A673 (cell line): ENCODE results near the gene PIK3R6.
"Not testable (repeated sequence)": the region's sequence is repeated elsewhere in the genome, so short reads cannot be mapped to it uniquely, and the experiment has no call there.

Source experiments
- CTCF ChIP-seq: fragments of 300-800, 200-600 bp; sonication (generic); conservative IDR thresholded peaks from 2 replicates; pipeline ENCODE4 v1.5.1; 2017; ENCODE audit warnings: low read depth, mild to moderate bottlenecking, antibody characterized with exemption, low read length, moderate library complexity, mixed read lengths
- EZH2 ChIP-seq: fragments of 200-600 bp; sonication (generic); IDR thresholded peaks from 2 replicates; pipeline ENCODE4 v1.6.1; 2017; ENCODE audit warnings: borderline replicate concordance, low read depth, mild to moderate bottlenecking, mixed read lengths, antibody characterized with exemption, low read length; ENCODE audit not compliant: poor library complexity, severe bottlenecking

GRCh38 chr17:8805396-8805795, 62.1 kb downstream of the PIK3R6 start:
- TF ChIP-seq EZH2, CTCF: not testable (repeated sequence)
